ENCODE data around the gene ACAD11. TPM values are rescaled to one million over a fixed set of nuclear protein-coding genes. Genes with fewer than 3 reads are reported as not detected.
A peak's percentile ranks its signal among the peaks of the same experiment; 100 is the strongest.

ACAD11 gene
- polyA plus RNA-seq, 1 donor: 58.7 TPM

DNA sequence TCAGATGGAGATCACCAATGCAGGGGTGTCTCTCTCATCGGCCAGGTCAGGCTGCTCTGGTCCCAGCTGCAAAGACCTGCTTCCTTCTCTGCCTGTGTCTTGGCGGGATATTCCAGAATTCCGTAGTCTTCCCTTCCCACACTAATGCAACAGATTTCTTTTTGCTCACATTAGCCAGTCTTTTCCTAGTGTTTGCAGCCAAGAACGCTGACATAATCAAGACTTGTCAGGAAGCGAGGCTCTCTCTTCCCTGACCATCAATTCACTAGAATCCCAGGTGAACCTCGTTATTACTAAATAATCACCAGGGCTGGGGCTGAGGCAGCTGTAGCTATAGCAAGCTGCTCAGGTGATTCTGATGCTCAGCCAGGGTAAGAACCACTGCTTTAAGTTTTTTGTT, 105.8 kb downstream of the ACAD11 start:
- no peak for DNase-seq

DNA sequence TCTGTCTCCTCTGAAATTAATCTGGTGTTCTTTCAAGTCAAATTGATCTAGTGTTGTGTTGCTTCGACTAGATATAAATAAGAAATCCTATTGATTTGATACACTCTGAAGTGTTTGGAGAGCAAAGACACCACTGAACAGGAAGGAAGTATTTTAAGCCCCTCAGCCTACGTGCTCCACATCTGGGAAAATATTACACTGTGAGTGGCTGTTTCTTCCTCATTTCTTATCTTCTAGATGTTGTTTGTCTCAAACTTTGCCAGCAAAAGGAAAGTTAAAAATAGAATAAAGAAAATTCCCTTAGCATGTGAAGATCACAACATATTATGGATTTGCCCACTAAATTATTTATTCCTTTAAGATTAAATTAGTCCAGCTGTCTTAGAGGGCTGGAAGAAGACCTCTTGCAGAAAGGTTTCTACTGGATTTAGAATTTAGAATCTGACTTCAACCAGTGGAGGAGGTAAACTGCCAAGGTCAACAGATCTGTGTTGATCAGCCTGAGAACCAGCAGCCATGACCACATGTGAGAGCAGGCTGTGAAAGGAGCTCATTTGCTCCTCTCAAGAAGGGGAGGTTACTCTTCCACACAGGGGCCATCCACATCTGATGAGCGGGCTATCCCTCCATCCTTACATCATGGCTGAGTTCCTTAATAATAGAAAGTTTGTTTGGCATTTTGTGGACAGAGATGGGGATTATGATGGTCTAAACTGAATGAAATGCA, 108.9 kb downstream of the ACAD11 start:
- DNase-seq: no peak

DNA sequence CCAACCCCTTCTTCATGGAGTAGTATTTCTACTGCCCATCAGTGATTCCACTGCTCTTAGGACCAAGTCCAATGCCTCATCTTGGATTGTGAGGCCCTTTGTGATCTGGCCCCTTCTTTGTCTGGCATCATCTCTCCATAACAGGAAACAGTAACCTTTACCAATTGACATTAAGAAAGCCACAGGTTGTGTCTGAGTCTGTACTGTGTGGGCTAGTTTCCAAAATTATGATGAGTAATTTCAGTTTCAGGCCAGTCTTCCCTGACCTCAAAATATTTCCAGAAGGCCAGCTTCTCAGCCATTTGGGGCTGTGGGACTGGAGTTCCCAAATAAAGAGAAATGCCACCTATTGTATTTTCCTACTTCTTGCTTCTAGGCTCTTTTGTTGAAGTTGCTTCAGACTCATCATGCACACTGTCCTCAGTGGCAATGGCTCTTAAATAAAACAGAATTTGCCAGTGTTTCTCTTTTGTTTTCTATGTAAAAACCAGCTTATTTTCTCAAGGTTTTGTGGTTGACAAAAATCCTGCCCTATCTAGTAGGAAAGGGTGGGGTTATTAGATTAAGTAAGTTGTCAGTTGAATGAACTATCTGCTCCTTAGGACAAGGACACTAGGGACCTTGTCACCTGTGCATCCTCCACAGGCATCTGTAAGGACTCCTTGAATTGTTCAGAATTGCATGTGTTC, 109.6 kb downstream of the ACAD11 start:
- no peak for DNase-seq

DNA sequence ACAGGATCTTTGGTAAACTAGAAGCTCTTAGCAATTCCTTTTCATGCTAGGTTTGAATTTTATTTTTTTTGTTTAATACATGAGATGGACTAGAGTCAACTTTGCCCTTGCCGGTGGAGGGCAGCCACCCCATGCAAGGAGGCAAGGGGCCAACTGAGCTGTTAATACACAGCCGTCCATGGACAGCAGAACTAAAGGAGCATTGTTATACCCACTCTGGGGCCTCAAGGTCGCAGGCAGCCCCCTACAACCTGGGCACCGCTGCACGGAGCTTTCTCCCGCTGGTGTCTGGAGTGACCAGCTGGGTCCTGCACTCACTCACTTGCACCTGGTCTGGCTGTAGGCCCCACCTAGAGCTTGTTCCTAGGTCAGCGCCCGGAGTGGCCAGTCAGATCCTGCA, 110.4 kb downstream of the ACAD11 start:
- DNase-seq: no peak

DNA sequence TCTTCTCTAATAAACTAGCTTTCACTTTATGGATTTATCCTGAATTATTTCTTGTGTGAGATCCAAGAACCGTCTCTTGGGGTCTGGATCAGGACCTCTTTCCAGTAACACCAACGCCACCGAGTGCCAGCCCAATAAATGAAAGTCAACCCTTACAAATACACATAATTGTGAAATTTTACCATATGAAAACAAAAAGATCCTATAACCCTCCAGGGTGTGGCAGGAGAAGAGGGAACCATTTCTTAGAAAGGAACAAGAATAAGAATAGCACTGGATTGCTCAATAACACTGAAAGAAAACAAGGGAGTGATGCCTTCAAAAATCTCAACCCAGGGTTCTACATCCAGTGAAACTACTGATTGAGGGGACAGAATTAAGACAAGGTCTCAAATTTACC, 114.1 kb downstream of the ACAD11 start:
- no peak for DNase-seq

DNA sequence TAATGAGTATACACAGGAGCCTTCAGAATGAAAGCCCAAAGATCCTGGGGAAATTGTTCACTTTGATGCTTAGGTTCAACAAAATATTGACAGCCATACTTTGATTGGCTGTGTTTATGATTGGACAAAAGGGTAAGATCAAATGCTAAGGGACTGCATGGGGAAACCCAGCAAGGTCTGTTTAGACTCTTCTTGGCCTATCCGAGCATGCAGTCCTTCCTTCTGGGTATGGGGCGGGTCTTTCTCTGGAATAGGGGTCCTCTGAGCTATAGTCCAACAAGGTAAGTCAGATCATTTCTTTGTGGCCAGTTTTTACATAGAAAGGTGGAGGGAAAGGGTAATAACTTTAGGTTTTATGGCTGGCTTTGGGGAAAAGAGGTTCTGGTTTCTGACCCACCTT, 115.5 kb downstream of the ACAD11 start:
- DNase-seq: no peak

DNA sequence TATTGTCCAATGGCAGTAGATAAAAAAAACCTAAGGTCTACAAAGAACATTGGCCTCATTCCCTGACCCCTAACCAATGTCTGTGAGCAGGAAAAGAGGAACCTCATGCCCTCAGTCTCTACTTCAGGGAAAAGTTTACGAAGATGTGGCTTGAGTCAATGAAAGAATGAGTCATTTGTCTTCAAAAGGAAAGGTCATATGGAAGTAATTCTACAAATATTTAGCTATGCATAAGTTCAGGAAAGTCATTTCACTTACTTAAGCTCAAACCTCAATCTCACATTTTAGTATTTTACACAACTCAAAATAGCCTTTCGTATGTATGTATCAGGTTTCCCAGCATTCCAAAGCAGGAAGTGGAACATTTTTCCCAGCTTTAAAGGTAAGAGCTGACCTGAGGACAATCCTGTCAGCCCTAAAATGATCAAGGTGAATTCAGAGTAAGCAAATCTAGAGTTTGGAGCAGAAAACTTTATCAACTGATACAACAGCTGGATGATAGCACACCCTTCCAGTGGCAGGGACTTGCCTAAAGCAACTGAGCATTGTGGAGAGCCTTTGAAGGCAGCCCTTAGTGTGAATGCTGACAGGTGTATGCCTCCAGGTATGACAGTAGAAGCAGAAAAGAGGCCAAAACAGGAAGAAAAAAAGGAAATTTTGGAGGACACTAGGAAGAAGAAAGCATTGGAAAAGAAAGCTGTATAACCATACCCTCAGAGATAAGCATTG, 116.4 kb downstream of the ACAD11 start:
- DNase-seq: no peak

DNA sequence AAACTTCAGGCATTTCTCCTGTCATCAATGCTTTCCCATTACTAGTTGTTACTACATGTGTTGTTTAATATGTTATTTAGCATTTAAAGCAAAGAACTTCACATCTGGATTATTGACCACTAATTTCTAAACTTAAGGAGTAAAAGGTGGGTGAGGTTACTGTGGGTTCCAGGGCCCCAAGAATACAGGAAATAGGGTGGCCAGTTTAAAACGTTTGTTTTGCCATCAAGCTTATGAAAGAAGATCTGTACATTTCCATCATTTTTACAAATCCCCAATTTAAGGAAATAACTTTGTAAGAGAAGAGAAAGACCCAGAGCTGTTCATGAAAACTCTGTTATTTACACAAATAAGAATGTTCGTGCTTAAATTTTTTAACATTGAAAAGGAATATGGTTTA, 117.0 kb downstream of the ACAD11 start:
- no peak for DNase-seq

DNA sequence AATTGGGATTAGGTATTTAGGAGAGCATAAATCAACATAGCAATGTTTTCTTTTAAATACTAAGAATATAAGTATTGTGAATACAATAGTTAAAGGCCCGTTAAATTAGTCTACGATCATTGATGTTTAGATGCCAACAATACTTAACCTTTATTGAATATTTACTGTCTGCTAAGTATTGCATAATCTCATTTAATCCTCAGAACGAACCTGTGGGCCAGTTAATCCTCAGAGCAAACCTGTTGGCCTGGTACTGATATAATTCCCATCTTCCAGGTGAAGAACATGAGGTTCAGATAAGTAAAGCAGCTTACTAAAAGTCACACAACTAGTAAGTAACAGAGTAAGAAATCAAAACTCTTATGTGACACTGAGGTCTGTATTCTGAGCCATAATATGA, 119.9 kb downstream of the ACAD11 start:
- no peak for DNase-seq

DNA sequence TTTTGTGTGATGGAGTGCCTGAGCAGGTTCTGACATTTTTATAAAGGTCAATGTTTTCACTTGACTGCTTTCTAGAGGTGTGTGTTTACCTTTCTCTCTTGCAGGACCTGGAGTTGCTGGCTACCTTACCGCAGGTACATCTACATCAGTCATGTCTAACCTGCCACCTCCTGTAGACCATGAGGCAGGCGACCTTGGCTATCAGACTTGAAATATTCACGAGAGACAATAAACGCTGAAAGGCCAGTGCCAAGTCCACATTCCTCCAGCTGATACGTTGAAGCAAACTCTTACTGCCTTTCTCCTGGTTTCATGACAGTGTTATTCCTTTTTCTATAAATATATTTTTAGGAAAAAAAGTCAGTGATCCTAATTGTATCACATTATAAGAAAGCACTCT, 121.5 kb downstream of the ACAD11 start:
- DNase-seq: no peak

DNA sequence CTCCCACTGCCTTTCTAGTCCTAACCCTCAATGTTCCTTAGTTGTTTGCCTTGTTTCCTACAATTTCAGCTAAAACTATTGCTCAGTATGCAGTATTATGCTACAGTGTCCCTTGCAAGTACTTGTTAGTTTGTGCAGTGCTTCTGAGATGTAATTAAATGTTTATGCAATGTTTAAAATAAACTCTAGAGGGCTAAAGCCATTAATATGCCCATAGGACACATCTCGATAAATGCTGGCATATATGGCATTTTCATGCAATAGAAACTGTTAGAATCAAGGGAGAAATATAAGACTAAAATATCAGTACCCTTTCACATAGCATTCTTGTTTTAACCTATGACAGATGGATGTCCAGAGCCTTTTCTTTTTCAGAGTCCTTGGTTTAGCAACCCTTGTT, 122.3 kb downstream of the ACAD11 start:
- no peak for DNase-seq

DNA sequence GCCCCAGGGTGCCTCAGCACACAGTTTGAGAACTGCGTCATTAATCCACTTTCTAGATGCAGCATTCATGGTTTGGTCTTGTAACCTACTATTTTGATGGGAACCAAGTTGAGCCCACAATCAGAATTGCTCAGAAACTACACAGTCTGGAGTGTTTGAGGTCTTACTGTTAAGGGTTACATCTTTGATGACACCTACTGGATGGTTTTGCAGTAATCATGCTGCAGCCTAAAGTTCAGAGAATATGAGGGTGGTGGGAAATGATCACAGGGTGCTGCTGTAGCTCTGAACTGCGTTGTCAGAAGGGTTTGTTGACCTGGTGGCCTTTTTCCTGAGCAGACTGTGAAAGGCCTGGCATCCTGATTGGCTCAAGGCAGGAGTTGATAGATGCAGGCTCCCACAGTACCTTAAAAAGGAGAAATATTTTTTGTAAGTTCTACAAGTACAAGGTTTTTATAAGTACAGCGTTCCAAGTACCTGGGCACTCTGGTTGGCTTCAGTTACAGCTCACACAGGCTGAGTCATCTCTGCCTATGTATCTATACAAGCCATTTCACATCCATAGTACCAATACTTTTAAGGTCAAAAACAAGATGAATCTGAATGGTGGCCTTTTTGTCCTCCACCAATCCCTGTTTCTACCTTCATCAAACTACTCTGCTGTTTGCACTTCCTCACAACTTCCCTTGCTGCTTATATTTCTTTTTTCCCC, 123.0 kb downstream of the ACAD11 start:
- no peak for DNase-seq

DNA sequence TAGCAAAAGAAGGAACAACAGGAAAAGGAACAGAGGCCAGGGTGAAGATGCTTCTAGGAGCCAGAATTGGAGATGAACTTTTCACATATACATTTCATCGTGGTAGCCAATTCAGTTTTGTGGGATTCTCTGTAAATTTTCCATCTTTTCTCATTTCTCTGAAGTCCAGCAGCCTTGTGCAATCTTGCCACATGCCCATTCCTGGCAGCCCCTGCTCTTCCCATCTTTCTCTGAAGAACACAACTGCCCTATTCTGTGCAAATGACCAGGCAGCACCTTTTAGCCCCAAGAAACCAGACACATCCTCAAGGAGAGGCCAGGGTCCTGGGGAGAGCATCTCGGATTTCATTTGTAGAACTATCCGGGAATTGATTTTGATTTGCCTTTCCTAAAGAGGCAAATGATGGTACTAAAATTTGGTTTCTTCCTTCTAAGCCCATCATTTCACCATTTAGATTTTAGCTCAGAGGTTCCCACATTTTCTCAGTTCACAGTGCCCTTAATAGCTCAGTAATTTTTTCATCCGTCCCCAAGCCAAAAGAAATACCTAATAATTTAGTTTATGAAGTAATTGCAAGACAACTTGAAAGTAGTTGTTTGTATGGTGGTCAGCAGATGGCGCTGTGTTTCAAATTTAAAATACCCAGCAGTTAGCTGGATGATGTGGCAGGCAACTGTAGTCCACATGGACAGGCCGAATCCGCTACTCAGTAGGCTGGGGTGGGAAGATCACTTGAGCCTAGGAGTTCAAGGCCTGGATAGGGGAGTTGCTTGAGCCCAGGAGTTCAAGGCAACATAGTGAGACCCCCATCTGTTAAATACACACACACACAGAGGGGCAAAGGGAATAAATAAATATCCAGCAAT, 123.8 kb downstream of the ACAD11 start:
- DNase-seq: peak; percentile 59

DNA sequence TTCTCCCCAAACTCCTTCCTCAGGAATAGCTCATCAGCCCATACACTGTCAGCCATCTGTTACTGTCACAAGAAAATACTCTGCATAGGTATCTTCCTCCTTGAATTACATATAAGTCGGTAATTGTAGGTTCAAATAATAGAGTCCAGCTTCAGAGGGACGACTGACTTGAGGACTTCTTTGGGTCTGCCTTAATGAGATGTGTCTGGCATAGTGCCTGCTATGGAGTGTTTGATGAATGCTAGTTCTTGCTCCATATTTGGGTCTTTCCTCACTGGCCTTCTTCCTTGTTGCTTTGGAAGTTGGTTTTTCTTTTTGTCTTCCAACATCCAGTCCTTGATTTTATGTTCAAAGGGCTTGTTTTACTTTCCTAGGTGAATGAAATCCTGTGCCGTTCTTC, 129.0 kb downstream of the ACAD11 start:
- no peak for DNase-seq

DNA sequence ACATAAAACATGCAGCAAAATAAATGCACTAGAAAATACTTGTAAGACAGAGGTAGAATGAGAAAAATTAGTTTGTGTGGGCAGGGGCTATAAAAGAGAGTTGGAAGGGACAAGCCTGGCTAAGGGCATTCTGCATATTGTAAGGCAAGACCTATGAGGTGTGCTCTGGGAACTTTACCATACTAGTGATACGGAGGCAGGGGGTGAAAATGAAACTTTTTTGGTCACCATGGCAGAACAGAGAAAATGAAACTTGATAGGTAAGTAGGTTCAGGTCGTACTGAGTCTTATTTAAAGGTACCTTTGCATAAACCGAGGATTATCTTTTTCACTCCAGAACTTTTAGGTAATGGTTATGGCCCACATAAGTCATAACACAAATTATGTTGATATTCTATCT, 137.3 kb downstream of the ACAD11 start:
- no peak for DNase-seq

DNA sequence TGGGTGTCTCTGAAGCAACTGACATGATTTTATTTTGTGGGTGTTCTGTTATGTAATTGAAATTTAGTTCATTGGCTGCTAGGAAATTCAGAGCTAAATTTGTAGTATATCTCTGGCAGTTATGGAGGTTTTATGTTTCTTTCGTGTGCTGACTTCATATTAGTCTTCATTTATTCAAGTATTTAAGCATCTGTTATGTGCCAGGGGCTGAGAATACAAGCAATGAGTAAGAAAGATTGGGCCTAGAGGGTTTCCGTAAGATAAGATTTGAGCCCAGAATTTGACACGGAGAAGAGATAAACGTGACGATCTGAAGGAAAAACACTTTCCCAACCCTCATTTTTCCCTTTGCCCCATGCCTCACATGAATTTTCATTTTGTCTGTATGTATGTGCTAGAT, 137.7 kb downstream of the ACAD11 start:
- DNase-seq: no peak

DNA sequence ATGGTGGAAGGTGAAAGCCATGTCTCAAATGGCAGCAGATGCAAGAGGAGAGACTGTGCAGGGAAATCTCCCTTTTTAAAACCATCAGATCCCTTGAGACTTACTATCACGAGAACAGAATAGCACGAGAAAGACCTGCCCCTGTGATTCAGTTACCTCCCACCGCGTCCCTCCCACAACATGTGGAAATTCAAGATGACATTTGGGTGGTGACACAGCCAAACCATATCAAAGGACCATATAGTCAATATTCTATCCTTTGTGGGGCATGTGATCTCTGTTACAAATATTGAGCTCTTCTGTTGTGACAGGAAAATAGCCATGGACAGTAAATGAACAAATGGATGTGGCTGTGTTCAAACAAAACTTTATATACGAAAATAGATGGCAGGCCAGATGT, 139.7 kb downstream of the ACAD11 start:
- no peak for DNase-seq

DNA sequence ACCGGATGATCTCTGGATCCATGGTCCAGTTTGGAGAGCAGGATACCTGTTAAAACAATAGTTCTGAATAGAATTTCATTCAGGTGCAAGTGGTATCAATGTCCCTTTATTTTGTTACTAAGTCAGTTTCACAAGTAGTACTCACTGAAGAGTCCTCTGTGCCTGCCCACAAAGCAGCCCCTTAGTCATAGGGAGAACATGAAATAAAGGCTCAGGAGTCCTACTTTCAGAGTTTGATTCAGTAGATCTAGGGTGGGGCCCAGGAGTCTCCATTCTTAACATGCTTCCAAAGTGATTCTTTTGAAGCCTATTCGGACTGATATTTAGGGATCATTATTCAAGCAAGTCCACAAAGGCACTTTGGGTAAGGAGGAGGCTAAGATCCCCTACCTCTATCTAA, 142.3 kb downstream of the ACAD11 start:
- DNase-seq: no peak

DNA sequence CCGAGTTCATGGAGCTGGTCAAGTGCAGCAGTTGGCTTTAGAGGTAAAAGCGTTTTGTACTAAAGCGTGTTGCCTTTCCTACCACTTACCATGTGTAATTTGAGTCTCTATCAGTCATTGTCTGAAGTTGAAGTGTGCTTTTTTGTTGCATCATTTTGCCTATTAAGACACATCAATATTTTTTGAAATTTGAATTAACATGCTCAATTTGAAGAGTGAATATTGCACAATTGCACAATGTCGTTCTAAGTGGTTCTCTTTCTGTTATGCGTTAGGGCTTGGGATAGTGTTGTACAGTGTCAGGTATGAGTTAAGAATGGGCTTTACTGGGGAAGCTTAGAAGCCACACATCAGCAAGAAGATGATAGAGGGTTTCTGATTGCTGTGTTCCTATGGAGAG, 146.6 kb downstream of the ACAD11 start:
- no peak for DNase-seq

DNA sequence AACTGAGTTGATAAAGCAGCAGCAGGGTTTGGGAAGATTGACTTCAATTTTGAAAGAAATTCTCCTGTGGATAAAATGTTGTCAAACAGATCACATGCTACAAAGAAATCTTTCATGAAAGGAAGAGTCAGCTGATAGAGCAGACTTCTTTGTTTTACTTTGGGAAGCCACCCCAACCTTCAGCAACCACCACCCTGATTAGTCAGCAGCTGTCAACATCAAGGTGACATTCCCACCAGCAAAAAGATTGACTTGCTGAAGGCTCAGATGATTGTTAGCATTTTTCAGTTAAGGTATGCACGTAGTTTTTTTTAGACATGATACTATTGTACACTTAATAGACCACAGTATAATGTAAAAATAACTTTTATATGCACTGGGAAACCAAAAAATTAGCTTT, 150.1 kb downstream of the ACAD11 start:
- no peak for DNase-seq

DNA sequence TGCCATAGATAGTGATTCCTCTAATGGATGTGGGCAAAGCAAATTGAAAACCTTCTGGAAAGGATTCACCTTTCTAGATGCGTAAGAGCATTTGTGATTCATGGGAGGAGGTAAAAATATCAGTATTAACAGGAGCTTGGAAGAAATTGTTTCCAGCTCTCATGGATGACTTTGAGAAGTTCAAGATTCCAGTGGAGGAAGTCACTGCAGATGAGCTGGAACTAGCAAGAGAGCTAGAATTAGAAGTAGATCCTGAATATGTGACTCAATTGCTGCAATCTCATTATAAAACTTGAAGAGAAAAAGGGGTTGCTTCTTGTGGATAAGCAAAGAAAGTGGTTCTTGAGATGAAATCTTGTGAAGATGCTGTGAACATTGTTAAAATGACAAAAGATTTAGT, 150.5 kb downstream of the ACAD11 start:
- no peak for DNase-seq

Measured in left kidney (tissue), 2 donors.